CD4-positive, alpha-beta T cell treated with Interleukin-2 at 100 ng/mL for 4 hours (primary cell): ENCODE measurements around the gene INO80.

Experiments used
- DNase-seq: peaks from one replicate; pipeline ENCODE4 v3.0.0-alpha.2; 2020; ENCODE audit warnings: low spot score

Gene INO80

DNA sequence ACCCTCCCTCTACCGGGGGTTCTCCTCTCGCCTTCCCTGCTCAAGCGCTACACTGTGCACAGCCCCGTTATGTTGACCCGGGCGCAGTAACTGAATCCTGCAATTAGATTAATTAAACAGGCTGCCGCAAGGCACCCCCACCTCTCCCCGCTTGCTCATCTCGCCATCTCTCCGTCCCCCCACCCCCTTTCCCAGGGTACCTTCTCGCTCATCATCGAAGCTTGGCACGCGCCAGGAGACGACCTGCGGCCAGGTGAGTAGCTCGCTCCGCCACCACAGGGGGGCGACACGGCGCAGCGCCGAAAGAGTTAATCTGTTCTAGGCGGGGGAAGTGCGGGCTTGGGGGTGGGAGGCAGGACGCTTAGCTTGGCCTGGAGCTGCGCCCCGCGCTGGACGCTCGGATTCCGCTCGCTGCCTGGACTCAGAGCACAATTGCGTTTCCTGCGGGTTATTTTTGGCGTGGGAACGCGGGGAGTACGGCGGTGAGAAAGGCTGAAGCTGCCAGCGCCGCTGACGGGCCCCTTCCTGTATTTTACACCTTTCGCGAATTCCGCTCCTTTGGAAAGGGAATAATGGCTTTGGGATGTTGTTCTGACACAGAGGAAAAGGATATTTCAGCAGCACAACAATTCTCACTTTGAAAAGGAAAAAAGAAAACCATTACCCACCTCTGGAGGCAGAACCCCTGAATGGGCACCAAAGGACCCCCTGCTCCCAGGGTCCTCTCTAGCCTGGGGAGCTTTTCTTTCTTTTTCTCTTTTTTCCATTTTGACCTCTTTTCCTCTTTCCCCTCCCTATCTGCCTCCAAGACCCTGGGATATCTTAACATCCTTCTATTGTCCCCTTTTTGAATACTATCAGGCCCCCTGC is 185.4 kb downstream of the INO80 start:
- DNase-seq: no peak

DNA sequence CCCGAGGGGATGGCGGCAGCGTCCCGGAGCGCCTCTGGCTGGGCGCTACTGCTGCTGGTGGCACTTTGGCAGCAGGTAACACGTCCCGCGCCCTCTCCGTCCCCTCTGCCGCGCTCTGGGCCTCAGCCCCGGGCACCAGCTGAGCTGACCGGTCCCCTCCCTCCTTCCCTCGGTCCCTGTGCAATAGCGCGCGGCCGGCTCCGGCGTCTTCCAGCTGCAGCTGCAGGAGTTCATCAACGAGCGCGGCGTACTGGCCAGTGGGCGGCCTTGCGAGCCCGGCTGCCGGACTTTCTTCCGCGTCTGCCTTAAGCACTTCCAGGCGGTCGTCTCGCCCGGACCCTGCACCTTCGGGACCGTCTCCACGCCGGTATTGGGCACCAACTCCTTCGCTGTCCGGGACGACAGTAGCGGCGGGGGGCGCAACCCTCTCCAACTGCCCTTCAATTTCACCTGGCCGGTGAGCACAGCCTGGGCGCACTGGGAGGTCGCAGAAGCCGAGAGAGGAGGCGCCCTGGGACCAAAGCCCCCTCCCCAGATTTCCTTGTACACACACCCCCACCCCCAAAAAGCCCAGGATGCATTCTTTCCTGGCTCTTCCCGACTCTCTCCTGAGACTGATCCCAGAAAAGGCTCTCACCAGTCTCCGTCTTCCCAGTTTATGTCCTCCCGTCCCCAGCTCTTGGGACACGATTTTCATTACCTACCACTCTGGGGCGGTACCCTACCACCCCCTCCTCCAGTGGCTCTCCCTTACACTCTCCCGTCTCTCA is 186.2 kb downstream of the INO80 start:
- no peak for DNase-seq
